ENCODE results near the gene EXOSC6. TPM values are rescaled to one million over a fixed set of nuclear protein-coding genes. Genes with fewer than 3 reads are reported as not detected.

Gene EXOSC6
- 10 to 100 TPM; 26.4 to 27.6 (median 27.3) TPM for total RNA-seq
- total RNA-seq (2013): 25.7 TPM

- Mint-ChIP-seq H3K9me3 (no peaks in the 10 kb centered on the region), H3K4me1 (peaks cover 0 to 12% of the 10 kb centered on the region in 2 donors), H3K36me3 (no peaks in the 10 kb centered on the region), H3K4me3 (peak within 1 kb of the TSS; percentile 91), H3K27me3 (ENCODE audit: low read depth in 2 of 2) (no peaks in the 10 kb centered on the region), H3K27ac (peak within 1 kb of the TSS; percentile 83 to 93)
- intact Hi-C loops (cut with micrococcal nuclease): loop anchor here (2.0 kb wide), 1 partner anchor 95 kb away; the partner anchor contains the start of gene DDX19A
- Histone ChIP-seq H3K27ac (ENCODE audit: low read length) (peak within 1 kb of the TSS; percentile 39), H3K4me1 (ENCODE audit: control insufficient read depth, insufficient read depth, low read length) (peaks cover 24% of the 10 kb centered on the region), H3K9me3 (ENCODE audit: control insufficient read depth, insufficient read depth, low read length) (no peaks in the 10 kb centered on the region), H3K4me3 (ENCODE audit: low read length) (peak within 1 kb of the TSS; percentile 19), H3K27me3 (ENCODE audit: control insufficient read depth, insufficient read depth, low read length) (no peaks in the 10 kb centered on the region), H3K36me3 (ENCODE audit: control insufficient read depth, insufficient read depth, low read length) (peaks cover 16% of the 10 kb centered on the region)
- 3% methylated on average over 65 of the region's 65 CpGs for WGBS (ENCODE audit: insufficient coverage)
- DNase-seq (peak; percentile 89 to 97), ATAC-seq (peak; percentile 91 to 98 (median 95))
- TF ChIP-seq CTCF (IDR thresholded peaks at IDR 0.05): peak; percentile 88
Measured at GRCh38 chr16:70251629-70252354, at the start of gene EXOSC6. Gene EXOSC6 (minus strand): TSS chr16:70251940. CDS start chr16:70251900, 40 bp downstream.

GRCh38 chr16:70301121-70301520 lies 49.4 kb upstream of the EXOSC6 start:
- H3K4me1 ChIP-seq (ENCODE audit: control insufficient read depth, insufficient read depth, low read length): peaks cover 17% of the 10 kb centered on the region
- H3K36me3 Mint-ChIP-seq: peaks cover 13% of the 10 kb centered on the region
- no peak overlapping the region for H3K4me3 ChIP-seq (ENCODE audit: low read length)
- intact Hi-C loops (cut with micrococcal nuclease): no loop called here
- peaks cover 0 to 9% of the 10 kb centered on the region in 2 donors for H3K9me3 Mint-ChIP-seq
- no peak overlapping the region for H3K27ac ChIP-seq (ENCODE audit: low read length)
- DNase-seq (no peak), ATAC-seq (no peak)
- peak overlapping the region; percentile 90 for H3K4me3 Mint-ChIP-seq
- H3K27me3 Mint-ChIP-seq (ENCODE audit: low read depth in 2 of 2): no peaks in the 10 kb centered on the region
- H3K27ac Mint-ChIP-seq: peak overlapping the region; percentile 93 to 97
- H3K9me3 ChIP-seq (ENCODE audit: control insufficient read depth, insufficient read depth, low read length): no peaks in the 10 kb centered on the region
- WGBS (ENCODE audit: insufficient coverage): no CpG with 5 or more reads among the region's 1 CpG
- H3K36me3 ChIP-seq (ENCODE audit: control insufficient read depth, insufficient read depth, low read length): no peaks in the 10 kb centered on the region
- TF ChIP-seq CTCF (IDR thresholded peaks at IDR 0.05): no peak
- H3K4me1 Mint-ChIP-seq: peaks cover 48 to 51% of the 10 kb centered on the region in 2 donors
- no peaks in the 10 kb centered on the region for H3K27me3 ChIP-seq (ENCODE audit: control insufficient read depth, insufficient read depth, low read length)

- intact Hi-C loops (cut with micrococcal nuclease): loop anchor here (1.0 to 5.0 kb wide), 4 partner anchors 10 to 224 kb away; partner anchors contain the start of genes AARS1, COG4, DDX19A and SF3B3
- ATAC-seq (peak; percentile 79 to 84 (median 84)), DNase-seq (peak; percentile 61 to 75)
- Mint-ChIP-seq H3K36me3 (peaks cover 13% of the 10 kb centered on the region), H3K9me3 (peaks cover 0 to 9% of the 10 kb centered on the region in 2 donors), H3K27ac (peak within 1 kb of the TSS; percentile 93 to 97), H3K27me3 (ENCODE audit: low read depth in 2 of 2) (no peaks in the 10 kb centered on the region), H3K4me1 (peaks cover 38 to 42% of the 10 kb centered on the region in 2 donors), H3K4me3 (peak within 1 kb of the TSS; percentile 90)
- Histone ChIP-seq H3K9me3 (ENCODE audit: control insufficient read depth, insufficient read depth, low read length) (no peaks in the 10 kb centered on the region), H3K4me3 (ENCODE audit: low read length) (peak within 1 kb of the TSS; percentile 82), H3K4me1 (ENCODE audit: control insufficient read depth, insufficient read depth, low read length) (peaks cover 16% of the 10 kb centered on the region), H3K27ac (ENCODE audit: low read length) (peak within 1 kb of the TSS; percentile 92), H3K36me3 (ENCODE audit: control insufficient read depth, insufficient read depth, low read length) (no peaks in the 10 kb centered on the region), H3K27me3 (ENCODE audit: control insufficient read depth, insufficient read depth, low read length) (no peaks in the 10 kb centered on the region)
- under 1% methylated on average over 37 of the region's 37 CpGs for WGBS (ENCODE audit: insufficient coverage)
- no peak for TF ChIP-seq CTCF (IDR thresholded peaks at IDR 0.05)
Measured at GRCh38 chr16:70298988-70299938, 47.5 kb upstream of the EXOSC6 start, which contains the start of gene DDX19B. Gene DDX19B (plus strand): TSS chr16:70299186. CDS start chr16:70299298, 112 bp downstream.

Data from natural killer cell (primary cell).